Heart right ventricle (tissue), 16 donors: ENCODE measurements around the gene PKNOX2. TPM values are rescaled to one million over a fixed set of nuclear protein-coding genes. Genes with fewer than 3 reads are reported as not detected.

ENCODE experiments used
- ATAC-seq, 8 donors: fragments of 200-7000 bp; cut with Tn5 transposase; one replicate each; pipeline ENCODE4 v1.9.1; 2020; ENCODE audit warnings: mild to moderate bottlenecking in 8 of 8, moderate library complexity in 8 of 8, moderate number of reproducible peaks in 1 of 8
- DNase-seq, 2 donors: peaks; one replicate each; pipeline ENCODE4 v3.0.0-alpha.2; 2020
- H3K27ac ChIP-seq, 10 donors: fragments of 200-600 bp; sonication (generic) in 2 of 10; one replicate each; pipeline versions ENCODE4 v1.5.0 to v1.8.0; 2020 to 2022; ENCODE audit warnings: mild to moderate bottlenecking in 3 of 10
- H3K27me3 ChIP-seq, 7 donors: fragments of 200-600 bp; one replicate each; pipeline ENCODE4 v1.8.0; 2021 to 2022; ENCODE audit warnings: mild to moderate bottlenecking in 2 of 7
- H3K36me3 ChIP-seq, 9 donors: fragments of 200-600 bp; sonication (generic) in 1 of 9; one replicate each; pipeline versions ENCODE4 v1.5.0 to v1.8.0; 2020 to 2022; ENCODE audit warnings: mild to moderate bottlenecking in 2 of 9
- H3K4me1 ChIP-seq, 9 donors: fragments of 200-600 bp; sonication (generic) in 1 of 9; one replicate each; pipeline versions ENCODE4 v1.5.0 to v1.8.0; 2020 to 2022; ENCODE audit warnings: mild to moderate bottlenecking in 4 of 9
- H3K4me3 ChIP-seq, 10 donors: fragments of 200-600 bp; sonication (generic) in 2 of 10; one replicate each; pipeline versions ENCODE4 v1.5.0 to v1.8.0; 2020 to 2022; ENCODE audit warnings: mild to moderate bottlenecking in 7 of 10, moderate library complexity in 2 of 10
- H3K9me3 ChIP-seq, 11 donors: fragments of 200-600 bp in 10 of 11; sonication (generic) in 2 of 11; one replicate each; pipeline versions ENCODE4 v1.5.0 to v1.8.0; 2013 to 2022; ENCODE audit warnings: mild to moderate bottlenecking in 2 of 11, control low read depth in 1 of 11, moderate library complexity in 1 of 11
- CTCF ChIP-seq, 9 donors: fragments of 200-600 bp; sonication (generic) in 2 of 9; IDR thresholded peaks; one replicate each; pipeline versions ENCODE4 v1.5.0 to v1.8.0; 2021 to 2022; ENCODE audit warnings: antibody characterized with exemption in 9 of 9, mild to moderate bottlenecking in 5 of 9, moderate library complexity in 1 of 9
- WGBS, 2 donors: extraction: QIAGEN DNeasy Blood & Tissue Kit; methylation state at CpG; one replicate each; pipeline ENCODE4 v1.1.7; 2013; ENCODE audit warnings: inconsistent platforms in 1 of 2; 5-methylcytosine and 5-hydroxymethylcytosine counted together
- intact Hi-C, 10 donors: fragments of 100-400 bp; cut with DNase I; formaldehyde crosslinking; loops; one replicate each; pipeline versions ENCODE4 v1.11.1 to v1.14.2; 2022
- polyA plus RNA-seq, 2 donors: library from polyadenylated mRNA; stranded (reverse); fragments of 200-250 nt; gene quantifications; one replicate each; pipeline ENCODE4 v1.2.3, GENCODE V29; 2013
- total RNA-seq, 10 donors: library from RNA; stranded (reverse); fragmentation: NEBNext Ultra II Directional in 3 of 10; extraction: Animal tissue kit (Norgen Biotek cat#: 25700) in 3 of 10; gene quantifications; one replicate each; pipeline versions ENCODE4 v1.2.1 to v1.2.4, GENCODE V29; 2021 to 2023
- donor health status: Arrhythmogenic right ventricular cardiomyopathy.
- donor health status: ischemic (EF 13 %, LVEDD 7.1; RV severe dilation, severe dysfunction).
- donor health status: healthy with polysubstance abuse.
- donor health status: DM: no; HTN: yes; CAD: no.
- donor health status: DM: no; HTN: no; CAD: no.
- donor health status: ischemic (EF 25% LVEDD 6.9; RV normal size, moderate dysfunction).
- donor health status: ischemic (EF 25% LVEDD 5.7; RV mildly dilated, moderate dysfunction).
- donor health status: healthy.
- donor health status: DM: yes; HTN: yes; CAD: no.
- donor health status: Ischemic cardiomyopathy.
- donor health status: ischemic (EF 35%, LVEDD 5.7; RV mildly dilated, moderate dysfunction).
- donor health status: nonischemic (EF 11% LVEDD 7.7; RV severe dilation, severe dysfunction).
- donor health status: DM: yes; HTN: yes; CAD: no.
- donor health status: PGD.
- donor health status: ischemic (EF 29% LVEDD 5.4; RV normal size, mild dysfunction).
- donor health status: nonischemic (EF 23%, LVEDD 6.1; RV moderate dilation, normal function).

The PKNOX2 gene
- total and polyA plus RNA-seq, 12 donors: 2.5 to 5.8 (median 4.5) TPM

- intact Hi-C loops: loop anchor here in 6 of 10 donors (10.0 kb wide), 5 partner anchors 77 to 387 kb away; partner anchors contain the start of genes CCDC15 (in 3 of the 6) and PKNOX2 (in 1 of the 6)
Observed at GRCh38 chr11:125341676-125342075, 177.1 kb downstream of the PKNOX2 start.

GRCh38 chr11:125342281-125342930 lies 177.9 kb downstream of the PKNOX2 start:
- no peak for DNase-seq
- ATAC-seq: no peak
- H3K36me3 ChIP-seq: no peaks in the 10 kb centered on the region
- H3K27me3 ChIP-seq: no peaks in the 10 kb centered on the region
- no peak overlapping the region for H3K4me3 ChIP-seq
- H3K27ac ChIP-seq: peak overlapping the region in 1 of 10 donors; percentile 61
- intact Hi-C loops: loop anchor here in 6 of 10 donors (10.0 kb wide), 5 partner anchors 78 to 388 kb away; partner anchors contain the start of genes CCDC15 (in 3 of the 6) and PKNOX2 (in 1 of the 6)
- 87 to 88% methylated on average over 16 of the region's 16 CpGs for WGBS, 2 donors
- peaks cover 3 to 47% (median 21%) of the 10 kb centered on the region in 9 donors for H3K4me1 ChIP-seq
- TF ChIP-seq CTCF (IDR thresholded peaks at IDR 0.05): no peak
- no peaks in the 10 kb centered on the region for H3K9me3 ChIP-seq

More at GRCh38 chr11:125341676-125342075, 177.1 kb downstream of the PKNOX2 start:
- Histone ChIP-seq H3K27me3 (no peaks in the 10 kb centered on the region), H3K27ac (no peak overlapping the region), H3K4me3 (no peak overlapping the region), H3K4me1 (peaks cover 3 to 45% (median 22%) of the 10 kb centered on the region in 9 donors), H3K9me3 (no peaks in the 10 kb centered on the region), H3K36me3 (no peaks in the 10 kb centered on the region)
- no peak for TF ChIP-seq CTCF (IDR thresholded peaks at IDR 0.05)
- DNase-seq: no peak
- 91 to 94% methylated on average over 13 of the region's 13 CpGs for WGBS, 2 donors
- ATAC-seq: no peak

- no peak for TF ChIP-seq CTCF (IDR thresholded peaks at IDR 0.05)
- DNase-seq: no peak
- Histone ChIP-seq H3K27me3 (no peaks in the 10 kb centered on the region), H3K36me3 (no peaks in the 10 kb centered on the region), H3K4me1 (peaks cover 3 to 43% (median 15%) of the 10 kb centered on the region in 9 donors), H3K9me3 (no peaks in the 10 kb centered on the region), H3K27ac (peak overlapping the region in 2 of 10 donors; percentile 4 to 61), H3K4me3 (no peak overlapping the region)
- intact Hi-C loops: loop anchor here in 6 of 10 donors (10.0 kb wide), 5 partner anchors 78 to 388 kb away; partner anchors contain the start of genes CCDC15 (in 3 of the 6) and PKNOX2 (in 1 of the 6)
- no peak for ATAC-seq
- 87 to 89% methylated on average over 7 of the region's 7 CpGs for WGBS, 2 donors
Observed at GRCh38 chr11:125343086-125343717, 178.7 kb downstream of the PKNOX2 start.

- TF ChIP-seq CTCF (IDR thresholded peaks at IDR 0.05): no peak
- Histone ChIP-seq H3K4me1 (peaks cover 3 to 44% (median 18%) of the 10 kb centered on the region in 9 donors), H3K36me3 (no peaks in the 10 kb centered on the region), H3K27ac (peak overlapping the region in 3 of 10 donors; percentile 0 to 61 (median 4)), H3K9me3 (no peaks in the 10 kb centered on the region), H3K4me3 (no peak overlapping the region), H3K27me3 (no peaks in the 10 kb centered on the region)
- intact Hi-C loops: loop anchor here in 7 of 10 donors (2.0 to 10.0 kb wide), 7 partner anchors 79 to 389 kb away; partner anchors contain the start of genes CCDC15 (in 3 of the 7) and PKNOX2 (in 2 of the 7)
- ATAC-seq: no peak
- DNase-seq: no peak
- WGBS, 2 donors: 87 to 92% methylated on average over 13 of the region's 13 CpGs
Observed at GRCh38 chr11:125343718-125344131, 179.2 kb downstream of the PKNOX2 start.
